NOMO-1 treated with DMSO at 0.1 percent for 48 hours (cell line): ENCODE results near the gene RTF1.
"Not testable (repeated sequence)": the region's sequence is repeated elsewhere in the genome, so short reads cannot be mapped to it uniquely, and the experiment has no call there.

Source experiments
- DNase-seq: peaks from one replicate; lab custom pipeline; 2025; ENCODE audit not compliant: unreplicated experiment; lab: John Stamatoyannopoulos, UW

RTF1 gene

DNA sequence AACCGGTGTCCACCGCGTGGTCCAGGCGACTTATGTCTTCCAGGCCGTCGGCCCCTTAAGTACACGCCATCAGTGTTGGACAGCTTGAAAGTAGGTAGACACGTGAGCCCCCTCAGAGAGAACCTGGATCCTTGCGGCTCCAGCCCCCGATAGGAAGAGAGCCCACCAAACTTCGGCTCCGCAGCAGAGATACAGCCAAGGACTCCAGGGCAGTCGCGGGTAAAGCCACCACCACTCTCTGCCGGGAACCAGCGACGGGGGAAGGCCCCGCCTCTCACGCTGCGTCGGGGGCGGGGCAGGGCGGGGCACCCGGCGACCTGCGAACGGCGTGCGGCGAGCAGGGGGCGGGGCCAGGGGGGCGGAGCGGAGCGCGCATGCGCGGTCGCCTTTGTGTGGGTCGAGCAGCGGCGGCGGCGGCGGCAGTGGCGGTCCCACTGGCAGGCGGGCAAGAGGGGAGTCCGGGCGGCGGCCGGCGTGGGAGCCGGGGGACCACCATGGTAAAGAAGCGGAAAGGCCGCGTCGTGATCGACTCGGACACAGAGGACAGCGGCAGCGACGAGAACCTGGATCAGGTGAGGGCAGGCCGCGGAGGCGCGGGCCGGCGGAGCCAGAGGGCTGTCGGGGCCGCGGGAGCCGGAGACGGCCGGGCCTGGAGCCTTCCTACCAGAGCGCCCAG, at the start of gene RTF1:
TSS of gene RTF1 (plus strand) at position 354 of the 676 bp plus-strand sequence. CDS start at position 375, 21 bp downstream.
- peak; percentile 83 for DNase-seq

- DNase-seq: no peak
Measured at GRCh38 chr15:41367418-41367817, 49.5 kb upstream of the RTF1 start.

DNA sequence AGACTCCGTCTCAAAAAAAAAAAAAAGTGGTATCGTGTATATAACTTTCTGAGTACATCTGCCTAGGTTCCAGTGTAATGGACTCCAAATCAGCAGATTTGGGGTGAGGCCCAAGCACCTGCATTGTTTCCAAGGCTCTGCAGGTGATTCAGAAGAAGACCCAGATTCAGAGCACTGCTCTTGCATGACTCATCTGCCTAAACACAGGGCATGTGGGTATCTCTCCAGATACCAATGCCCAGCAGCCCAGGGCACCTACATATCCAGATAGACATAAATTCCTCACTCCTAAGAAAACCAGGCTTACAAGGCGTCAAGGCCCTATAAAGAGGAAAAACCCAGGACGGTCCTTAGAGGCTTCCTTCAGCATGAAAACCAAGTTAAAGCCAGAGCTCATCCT, 38.9 kb upstream of the RTF1 start:
- no peak for DNase-seq

DNA sequence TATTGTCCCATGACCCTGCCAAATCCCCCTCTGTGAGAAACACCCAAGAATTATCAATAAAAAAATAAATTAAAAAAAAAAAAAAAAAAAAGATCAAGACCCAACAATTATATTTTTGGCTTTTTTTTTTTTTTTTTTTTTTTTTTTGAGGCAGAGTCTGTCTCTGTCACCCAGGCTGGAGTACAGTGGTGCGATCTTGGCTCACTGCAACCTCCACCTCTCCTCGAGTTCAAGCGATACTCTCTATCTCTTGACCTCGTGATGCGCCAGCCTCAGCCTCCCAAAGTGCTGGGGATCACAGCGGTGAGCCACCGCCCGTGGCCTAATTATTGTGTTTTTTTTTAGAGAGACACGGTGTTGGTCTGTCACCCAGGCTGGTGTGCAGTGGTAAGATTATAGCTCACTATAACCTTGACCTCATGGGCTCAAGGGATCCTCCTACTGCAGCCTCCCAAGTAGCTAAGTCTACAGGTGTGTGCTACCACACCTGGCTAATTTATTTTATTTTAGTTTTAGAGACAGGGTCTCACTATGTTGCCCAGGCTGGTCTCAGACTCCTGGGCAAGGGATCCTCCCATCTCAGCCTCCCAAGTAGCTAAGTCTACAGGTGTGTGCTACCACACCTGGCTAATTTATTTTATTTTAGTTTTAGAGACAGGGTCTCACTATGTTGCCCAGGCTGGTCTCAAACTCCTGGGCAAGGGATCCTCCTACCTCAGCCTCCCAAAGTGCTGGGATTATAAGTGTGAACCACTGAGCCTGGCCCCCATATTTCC, 32.7 kb upstream of the RTF1 start:
- not testable (repeated sequence) for DNase-seq

- DNase-seq: no peak
Measured at GRCh38 chr15:41387646-41388045, 29.2 kb upstream of the RTF1 start.

DNA sequence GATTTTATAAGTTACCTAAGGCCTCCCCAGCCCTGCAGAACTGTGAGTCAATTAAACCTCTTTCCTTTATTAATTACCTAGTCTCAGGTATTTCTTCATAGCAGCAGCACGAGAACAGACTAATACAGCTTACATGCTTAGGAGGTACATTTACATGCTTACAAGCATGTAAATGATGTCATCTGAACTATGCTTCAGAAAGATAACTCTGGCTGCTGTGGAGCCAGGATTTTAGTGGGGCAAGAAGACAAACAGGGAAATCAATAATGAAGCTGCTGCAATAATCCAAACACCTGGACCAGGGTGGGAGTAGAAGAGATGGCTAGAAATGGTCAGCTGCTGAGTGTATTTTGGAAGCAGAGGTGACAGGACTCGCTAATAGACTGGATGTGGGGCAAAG, 24.2 kb upstream of the RTF1 start:
- no peak for DNase-seq

DNA sequence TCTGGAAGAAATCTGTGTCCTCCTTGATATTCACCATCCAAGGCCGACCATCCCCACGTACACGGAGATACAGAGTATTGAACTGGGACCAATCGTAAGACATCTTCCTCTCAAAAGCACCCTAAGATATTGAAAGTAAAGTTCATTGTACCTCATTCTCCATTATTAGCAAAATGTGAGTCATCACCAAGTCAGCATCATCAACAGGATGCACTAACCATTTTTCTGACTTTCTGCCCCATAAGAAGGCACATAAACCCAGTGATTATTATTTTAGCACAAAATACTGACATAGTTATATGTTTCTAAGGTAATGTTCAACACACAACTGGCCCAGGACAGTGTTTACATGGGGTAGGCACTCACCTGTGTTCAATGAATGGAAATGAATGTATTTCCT, 22.0 kb upstream of the RTF1 start:
- no peak for DNase-seq

DNA sequence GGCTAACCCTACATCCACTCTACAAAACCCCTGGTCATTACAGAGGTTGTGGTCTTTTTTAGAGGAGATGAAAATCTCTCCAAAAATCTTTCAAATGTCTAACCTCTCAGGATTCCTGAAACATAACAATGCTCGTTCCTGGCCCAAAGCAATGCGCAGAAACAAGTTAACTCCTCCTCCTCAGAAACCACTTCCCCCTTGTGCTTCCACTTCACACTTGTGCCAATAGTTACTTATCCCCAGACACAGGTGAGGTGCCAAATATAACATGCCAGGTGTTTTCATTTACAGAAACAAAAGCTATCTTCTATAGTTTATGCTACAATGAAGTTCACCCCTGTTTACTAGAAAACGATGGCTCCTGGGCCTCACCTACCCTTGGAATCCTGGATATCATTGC, 20.8 kb upstream of the RTF1 start:
- DNase-seq: no peak

DNA sequence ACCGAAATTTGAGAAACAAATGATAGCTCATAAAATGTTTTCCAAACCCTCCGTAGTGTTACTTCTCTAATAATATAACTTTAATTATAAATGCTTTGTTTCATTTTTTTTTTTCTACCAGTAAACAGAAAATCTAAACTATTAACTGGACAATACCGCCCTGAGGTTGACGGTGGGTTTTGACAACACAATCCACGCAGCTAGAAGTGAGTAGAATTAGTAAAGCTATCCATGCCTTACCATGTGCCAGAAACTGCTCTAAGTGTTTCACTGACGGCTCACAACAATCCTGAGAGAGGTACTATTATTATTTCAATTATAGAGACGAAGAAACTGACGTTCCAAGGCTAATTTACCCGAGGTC, 15.0 kb upstream of the RTF1 start:
- DNase-seq: no peak

GRCh38 chr15:41407341-41407740, 9.6 kb upstream of the RTF1 start:
- DNase-seq: peak; percentile 48

GRCh38 chr15:41408234-41408641, 8.7 kb upstream of the RTF1 start:
- no peak for DNase-seq

- no peak for DNase-seq
Measured at GRCh38 chr15:41411031-41411430, 5.9 kb upstream of the RTF1 start.

- no peak for DNase-seq
Measured at GRCh38 chr15:41411441-41411840, 5.5 kb upstream of the RTF1 start.

DNA sequence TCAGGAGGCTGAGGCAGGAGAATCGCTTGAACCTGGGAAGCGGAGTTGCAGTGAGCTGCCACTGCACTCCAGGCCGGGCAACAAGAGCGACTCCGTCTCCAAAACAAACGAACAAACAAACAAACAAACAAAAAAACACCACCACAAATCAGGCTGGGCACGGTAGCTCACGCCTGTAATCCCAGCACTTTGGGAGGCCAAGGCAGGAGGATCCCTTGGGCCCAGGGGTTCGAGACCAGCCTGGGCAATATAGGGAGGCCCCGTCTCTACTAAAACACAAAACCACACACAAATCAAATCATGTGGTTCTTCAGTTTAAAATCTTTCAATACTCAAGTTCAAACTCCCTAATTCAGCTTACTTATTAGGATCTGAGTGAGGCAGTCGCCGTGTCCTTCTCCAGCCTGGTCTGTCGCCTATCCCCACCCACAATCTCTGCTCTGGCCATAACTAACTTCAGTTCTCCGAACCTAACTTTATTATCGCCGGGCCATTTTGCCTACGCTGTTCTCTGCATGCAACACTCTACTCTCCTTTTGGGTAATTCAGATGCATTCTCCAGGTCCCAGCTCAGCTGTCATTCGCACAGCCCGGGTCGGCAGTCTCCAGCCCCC, 660 bp upstream of the RTF1 start:
- no peak for DNase-seq

- no peak for DNase-seq
Measured at GRCh38 chr15:41417418-41418195, 712 bp downstream of the RTF1 start.

DNA sequence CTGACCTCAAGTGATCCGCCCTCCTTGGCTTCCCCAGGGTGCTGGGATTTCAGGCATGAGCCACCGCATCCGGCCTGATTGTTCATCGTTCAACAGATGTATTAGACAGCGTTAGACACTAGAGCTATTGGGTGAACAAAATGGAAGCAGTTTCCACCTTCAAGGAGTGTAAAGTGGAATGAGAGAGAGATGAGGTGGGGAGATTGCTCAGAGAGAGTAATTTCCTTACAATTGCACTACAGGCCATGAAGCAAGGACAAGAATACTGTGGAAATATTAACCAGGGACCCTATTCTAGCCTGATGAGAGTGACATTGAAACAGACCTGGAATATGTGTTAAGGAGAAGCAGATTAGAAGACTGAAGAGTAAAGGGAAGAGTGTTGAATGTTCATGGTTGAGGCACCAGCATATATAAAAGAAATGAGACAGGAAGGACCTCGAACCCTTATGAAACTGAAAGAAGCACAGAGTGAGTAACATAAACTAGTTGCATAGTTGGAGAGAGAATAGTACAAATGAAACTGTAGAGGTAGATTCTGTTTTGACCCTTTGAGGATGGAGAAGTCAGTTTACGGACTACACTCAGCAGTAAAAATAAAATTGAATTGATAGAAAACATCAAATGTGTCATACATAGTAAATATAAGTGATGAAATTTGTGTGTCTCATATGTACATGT, 7.2 kb downstream of the RTF1 start:
- no peak for DNase-seq

- no peak for DNase-seq
Measured at GRCh38 chr15:41424809-41425208, 7.9 kb downstream of the RTF1 start.

- not testable (repeated sequence) for DNase-seq
Measured at GRCh38 chr15:41425907-41426306, 9.0 kb downstream of the RTF1 start.

DNA sequence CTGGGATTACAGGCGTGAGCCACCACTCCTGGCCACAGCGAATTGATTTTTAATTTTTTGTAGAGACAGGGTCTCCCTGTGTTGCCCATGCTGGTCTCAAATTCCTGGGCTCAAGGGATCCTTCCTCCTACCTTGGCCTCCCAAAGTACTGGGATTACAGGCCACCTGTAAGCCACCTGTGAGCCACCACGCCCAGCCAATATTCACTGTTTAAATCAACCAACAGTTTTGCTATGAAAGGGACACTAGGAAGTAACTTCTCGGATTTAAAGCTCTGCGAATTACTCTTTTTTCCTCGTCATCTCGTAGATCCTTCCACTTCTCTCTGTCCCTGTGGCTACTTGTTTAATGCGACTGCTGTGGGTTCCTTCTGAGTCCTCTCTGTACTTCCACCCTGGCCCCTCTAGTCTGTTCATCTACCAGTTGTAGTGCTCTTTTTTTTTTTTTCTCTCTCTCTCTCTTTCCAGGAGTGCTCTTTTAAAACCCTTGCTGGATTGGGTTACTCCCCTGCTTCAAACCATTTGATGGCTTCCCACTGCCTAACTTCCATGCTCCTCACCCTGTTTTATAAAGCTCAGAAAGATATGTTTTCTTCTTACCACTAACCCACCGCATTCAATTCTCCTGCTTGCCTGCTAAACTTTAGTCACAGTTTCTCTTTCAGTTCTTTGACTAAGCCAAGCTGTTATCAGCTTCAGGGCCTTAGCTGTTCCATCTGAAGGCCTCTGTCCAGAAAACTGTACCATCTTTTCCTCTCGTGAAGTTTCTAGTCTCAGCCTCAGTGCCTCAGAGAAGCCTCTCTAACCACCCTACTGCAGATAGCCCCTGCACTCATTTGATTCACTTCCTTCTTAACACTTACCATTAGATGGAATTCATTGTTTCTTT, 12.4 kb downstream of the RTF1 start:
- no peak for DNase-seq
